Left lung (tissue), 10 donors: ENCODE data around the gene GRIN3B. TPM values are rescaled to one million over a fixed set of nuclear protein-coding genes. Genes with fewer than 3 reads are reported as not detected.

ENCODE experiments used
- ATAC-seq: fragments of 200-7000 bp; cut with Tn5 transposase; one replicate; pipeline ENCODE4 v1.9.1; 2020; ENCODE audit warnings: moderate library complexity
- DNase-seq, 4 donors: peaks; one replicate each; pipeline ENCODE4 v3.0.0-alpha.2; 2013 to 2020
- H3K27ac ChIP-seq, 2 donors: fragments of 200-600 bp; sonication (generic) in 1 of 2; one replicate each; pipeline versions ENCODE4 v1.5.0 to v1.8.0; 2020 to 2021
- H3K27me3 ChIP-seq, 2 donors: fragments of 200-600 bp; sonication (generic) in 1 of 2; one replicate each; pipeline versions ENCODE4 v1.5.0 to v1.8.0; 2020 to 2021
- H3K36me3 ChIP-seq, 2 donors: fragments of 200-600 bp; sonication (generic) in 1 of 2; one replicate each; pipeline versions ENCODE4 v1.5.0 to v1.8.0; 2020 to 2021
- H3K4me1 ChIP-seq, 2 donors: fragments of 200-600 bp; one replicate each; pipeline ENCODE4 v1.8.0; 2021
- H3K4me3 ChIP-seq, 2 donors: fragments of 200-600 bp; sonication (generic) in 1 of 2; one replicate each; pipeline versions ENCODE4 v1.5.0 to v1.8.0; 2020 to 2021; ENCODE audit warnings: mild to moderate bottlenecking in 1 of 2
- H3K9me3 ChIP-seq, 2 donors: fragments of 200-600 bp; sonication (generic) in 1 of 2; one replicate each; pipeline versions ENCODE4 v1.5.0 to v1.8.0; 2020 to 2021
- CTCF ChIP-seq, 2 donors: fragments of 200-600 bp; sonication (generic) in 1 of 2; IDR thresholded peaks; one replicate each; pipeline versions ENCODE4 v1.5.0 to v1.8.0; 2021; ENCODE audit warnings: antibody characterized with exemption in 2 of 2
- intact Hi-C, 2 donors: fragments of 100-400 bp; cut with DNase I; formaldehyde crosslinking; loops; one replicate each; pipeline versions ENCODE4 v1.11.2 to v1.14.2; 2022
- polyA plus RNA-seq, 6 donors: library from polyadenylated mRNA; unstranded; fragments of 120-200 nt; gene quantifications; one replicate each; pipeline ENCODE4 v1.2.1, GENCODE V29; 2013; ENCODE audit not compliant: insufficient read length in 6 of 6
- total RNA-seq, 2 donors: library from RNA; stranded (reverse); fragmentation: NEBNext Ultra II Directional; extraction: Animal tissue kit (Norgen Biotek cat#: 25700); gene quantifications; one replicate each; pipeline ENCODE4 v1.2.1, GENCODE V29; 2021
- donor health status: DM: no; HTN: yes; CAD: no.
- donor health status: DM: no; HTN: no; CAD: no.

The GRIN3B gene
- total and polyA plus RNA-seq, 8 donors = 0.37 to 2.7 (median 0.60) TPM; not detected in 1

GRCh38 chr19:1011831-1012333, 11.7 kb downstream of the GRIN3B start:
- Histone ChIP-seq H3K36me3 (peaks cover 0 to 90% of the 10 kb centered on the region in 2 donors), H3K27ac (no peak overlapping the region), H3K4me1 (peaks cover 17 to 18% of the 10 kb centered on the region in 2 donors), H3K9me3 (no peaks in the 10 kb centered on the region), H3K4me3 (no peak overlapping the region), H3K27me3 (no peaks in the 10 kb centered on the region)
- no peak for TF ChIP-seq CTCF (IDR thresholded peaks at IDR 0.05)
- DNase-seq = peak in 1 of 4 donors; percentile 66
- ATAC-seq = no peak
- intact Hi-C loops = no loop called here

- no peak overlapping the region for H3K27ac ChIP-seq
- no peaks in the 10 kb centered on the region for H3K9me3 ChIP-seq
- no peak overlapping the region for H3K4me3 ChIP-seq
- TF ChIP-seq CTCF (IDR thresholded peaks at IDR 0.05) = no peak
- DNase-seq (peak in 1 of 4 donors; percentile 65), ATAC-seq (no peak)
- H3K27me3 ChIP-seq = no peaks in the 10 kb centered on the region
- intact Hi-C loops = no loop called here
- H3K4me1 ChIP-seq = peaks cover 22% of the 10 kb centered on the region in 2 donors
- H3K36me3 ChIP-seq = peaks cover 0 to 86% of the 10 kb centered on the region in 2 donors
Observed at GRCh38 chr19:1012334-1012733, 12.1 kb downstream of the GRIN3B start.

DNA sequence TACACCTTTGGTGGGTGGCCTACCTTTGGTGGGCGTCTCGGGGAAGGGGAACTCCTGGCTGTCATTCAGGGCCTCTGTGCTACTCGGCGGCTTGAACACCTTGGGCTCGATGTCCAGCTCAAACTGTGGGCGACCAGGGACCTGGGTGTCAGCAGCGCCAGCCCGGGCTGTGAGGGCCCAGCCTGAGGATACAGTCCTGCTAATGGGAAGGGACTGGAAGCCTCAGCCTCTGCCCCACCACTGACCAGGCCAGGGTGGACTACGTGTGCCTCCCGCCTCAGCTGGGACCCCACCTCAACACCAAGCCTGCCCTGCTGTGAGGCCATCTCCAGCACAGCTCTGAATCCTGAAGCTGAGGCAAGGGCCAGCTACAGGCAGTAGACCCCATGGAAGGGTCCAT, 13.0 kb downstream of the GRIN3B start:
- Histone ChIP-seq H3K27me3 (no peaks in the 10 kb centered on the region), H3K4me1 (peaks cover 30 to 31% of the 10 kb centered on the region in 2 donors), H3K9me3 (no peaks in the 10 kb centered on the region), H3K36me3 (peaks cover 0 to 80% of the 10 kb centered on the region in 2 donors), H3K27ac (no peak overlapping the region), H3K4me3 (no peak overlapping the region)
- ATAC-seq (no peak), DNase-seq (no peak)
- intact Hi-C loops = no loop called here
- no peak for TF ChIP-seq CTCF (IDR thresholded peaks at IDR 0.05)

GRCh38 chr19:1014161-1015060, 14.2 kb downstream of the GRIN3B start:
- peak in 1 of 4 donors; percentile 74 for DNase-seq
- Histone ChIP-seq H3K36me3 (peaks cover 0 to 72% of the 10 kb centered on the region in 2 donors), H3K9me3 (no peaks in the 10 kb centered on the region), H3K27me3 (no peaks in the 10 kb centered on the region), H3K4me3 (no peak overlapping the region), H3K27ac (no peak overlapping the region), H3K4me1 (peaks cover 38 to 43% of the 10 kb centered on the region in 2 donors)
- no peak for ATAC-seq
- TF ChIP-seq CTCF (IDR thresholded peaks at IDR 0.05) = no peak
- intact Hi-C loops = no loop called here

GRCh38 chr19:1015061-1015781, 15.0 kb downstream of the GRIN3B start:
- Histone ChIP-seq H3K27me3 (no peaks in the 10 kb centered on the region), H3K9me3 (no peaks in the 10 kb centered on the region), H3K27ac (no peak overlapping the region), H3K4me1 (peaks cover 43 to 51% of the 10 kb centered on the region in 2 donors), H3K36me3 (peaks cover 0 to 64% of the 10 kb centered on the region in 2 donors), H3K4me3 (no peak overlapping the region)
- TF ChIP-seq CTCF (IDR thresholded peaks at IDR 0.05) = no peak
- DNase-seq = peak in 1 of 4 donors; percentile 62
- ATAC-seq = no peak
- intact Hi-C loops = no loop called here
